Measurements from ENCODE around the gene SLCO4A1.

GRCh38 chr20:62614961-62615680 is 27.2 kb upstream of the SLCO4A1 start:
- TF ChIP-seq CTCF (conservative IDR thresholded peaks at IDR 0.05 in 1 of 2, IDR thresholded peaks at IDR 0.05 in 1 of 2; ENCODE audit: low read depth in 1 of 2, low read length in 2 of 2) (no peak), EZH2 (IDR thresholded peaks at IDR 0.05; ENCODE audit: low read length, missing control alignments) (no peak)

Measured in fibroblast of lung (primary cell).